Erythroblast (primary cell): ENCODE measurements around the gene NKAIN2.

Experiments
- GATA1 ChIP-seq: IDR thresholded peaks from 2 replicates; pipeline ENCODE4 v1.6.1; 2011; ENCODE audit warnings: low read depth, mild to moderate bottlenecking, control low read depth, low read length, moderate library complexity
- POLR2A ChIP-seq: IDR thresholded peaks from 2 replicates; pipeline ENCODE4 v1.6.1; 2011; ENCODE audit warnings: mild to moderate bottlenecking, low read length

GRCh38 chr6:124445581-124445980, 641.9 kb downstream of the NKAIN2 start:
- TF ChIP-seq POLR2A (no peak), GATA1 (no peak)
